Stimulated activated naive CD8-positive, alpha-beta T cell treated with anti-CD3 and anti-CD28 coated beads, Interleukin-15, Interleukin-2, amounts not matched to agents 100 U/mL and 50 U/mL, for 24 hours (primary cell): Measurements from ENCODE around the gene NUTM2E.
"Not testable (repeated sequence)": the region's sequence is repeated elsewhere in the genome, so short reads cannot be mapped to it uniquely, and the experiment has no call there.

Source experiments
- ATAC-seq: fragments of 150-1000 bp; cut with Tn5 transposase; one replicate; pipeline ENCODE4 v1.10.0; 2021
- DNase-seq: peaks from one replicate; pipeline ENCODE4 v3.0.0; 2021

NUTM2E gene

DNA sequence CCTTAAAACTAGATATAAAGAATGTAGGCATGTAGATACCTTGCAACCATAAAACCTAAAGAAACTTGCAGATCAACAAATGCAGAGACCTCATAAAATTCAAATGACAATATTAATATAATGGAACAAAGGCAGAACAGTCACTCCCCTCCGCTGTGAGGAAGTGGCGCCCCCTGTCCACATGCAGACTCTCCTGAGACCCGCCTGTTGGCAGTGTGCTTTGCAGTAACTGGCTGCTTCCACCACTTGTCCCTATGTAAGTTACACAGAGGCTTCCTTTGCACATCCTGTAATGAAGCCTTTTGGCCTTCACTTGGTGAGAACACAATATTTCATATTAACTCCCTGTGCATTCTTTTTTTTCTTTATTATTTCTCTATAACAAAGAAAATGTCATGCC is 36.3 kb downstream of the NUTM2E start:
- not testable (repeated sequence) for ATAC-seq, DNase-seq

DNA sequence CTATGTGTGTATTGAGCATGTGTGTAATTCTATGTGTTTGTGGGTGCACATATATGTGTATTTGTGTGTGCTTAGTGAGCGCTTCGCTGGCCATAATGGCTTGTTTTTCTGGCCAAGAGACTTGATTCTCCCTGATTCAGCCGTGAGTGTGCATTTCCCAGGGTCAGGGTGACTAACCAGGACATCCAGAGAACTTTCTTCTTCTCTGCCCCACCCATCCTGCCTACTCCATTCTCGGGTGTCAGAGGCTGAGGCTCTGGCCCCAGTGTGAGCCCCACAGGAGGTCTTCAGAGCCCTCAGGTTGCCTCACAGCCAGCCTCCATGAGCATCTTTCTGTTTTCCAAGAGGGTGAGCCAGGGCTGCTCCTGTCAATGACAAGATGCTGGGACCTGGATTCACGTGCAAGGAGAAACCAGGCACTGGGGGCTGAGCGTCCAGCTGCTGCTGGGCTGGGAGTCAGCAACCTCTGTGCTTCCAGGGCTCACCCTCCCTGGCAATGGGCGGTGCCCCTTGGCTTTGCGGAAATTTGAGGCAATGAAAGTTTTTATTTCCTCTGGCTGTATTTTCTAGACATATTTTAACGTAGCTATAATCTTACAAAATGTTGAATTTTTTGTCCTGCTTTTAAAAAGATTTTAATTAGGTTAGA is 40.5 kb downstream of the NUTM2E start:
- DNase-seq, ATAC-seq: not testable (repeated sequence)

DNA sequence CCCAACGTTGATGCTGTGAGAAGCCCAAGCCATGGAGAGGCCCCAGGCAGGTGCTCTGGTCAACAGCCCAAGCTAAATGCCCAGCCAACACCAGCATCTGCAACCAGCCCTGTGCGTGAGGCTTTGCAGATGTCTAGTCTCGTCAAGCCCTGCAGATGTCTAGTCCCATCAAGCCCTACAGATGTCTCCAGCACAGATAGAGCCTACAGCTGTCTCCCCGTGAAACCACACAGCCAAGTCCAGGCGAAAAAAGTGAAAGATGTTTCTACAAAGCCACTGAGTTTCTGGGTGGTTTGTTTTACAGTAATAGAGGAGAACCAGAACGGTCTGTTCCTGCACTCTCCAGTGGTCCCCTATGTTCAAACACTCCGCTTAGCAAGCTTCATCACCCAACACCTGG is 41.5 kb downstream of the NUTM2E start:
- not testable (repeated sequence) for ATAC-seq, DNase-seq

DNA sequence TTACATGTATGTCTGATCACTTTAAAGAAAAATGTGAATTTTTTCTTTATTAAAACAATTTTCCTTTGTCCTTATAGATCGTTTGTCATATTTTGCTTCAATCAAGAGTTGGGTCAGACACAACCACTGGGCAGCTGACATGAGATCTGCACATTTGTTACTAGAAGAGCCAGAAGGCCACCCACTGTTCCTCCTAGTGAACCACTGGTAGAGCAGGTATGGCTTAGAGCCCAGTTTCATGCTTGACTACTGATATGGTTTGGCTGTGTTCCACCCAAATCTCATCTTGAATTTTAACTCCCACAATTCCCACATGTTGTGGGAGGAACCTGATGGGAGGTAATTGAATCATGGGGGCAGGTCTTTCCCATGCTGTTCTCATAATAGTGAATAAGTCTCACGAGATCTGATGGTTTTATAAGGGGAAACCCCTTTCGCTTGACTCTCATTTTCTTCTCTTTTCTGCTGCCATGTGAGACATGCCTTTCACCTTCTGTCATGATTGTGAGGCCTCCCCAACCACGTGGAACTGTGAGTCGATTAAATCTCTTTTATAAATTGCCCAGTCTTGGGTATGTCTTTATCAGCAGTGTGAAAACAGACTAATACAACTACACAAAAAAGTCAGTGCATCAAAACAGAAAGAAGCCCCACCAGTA is 43.0 kb downstream of the NUTM2E start:
- ATAC-seq, result peak; percentile 50
- not testable (repeated sequence) for DNase-seq

DNA sequence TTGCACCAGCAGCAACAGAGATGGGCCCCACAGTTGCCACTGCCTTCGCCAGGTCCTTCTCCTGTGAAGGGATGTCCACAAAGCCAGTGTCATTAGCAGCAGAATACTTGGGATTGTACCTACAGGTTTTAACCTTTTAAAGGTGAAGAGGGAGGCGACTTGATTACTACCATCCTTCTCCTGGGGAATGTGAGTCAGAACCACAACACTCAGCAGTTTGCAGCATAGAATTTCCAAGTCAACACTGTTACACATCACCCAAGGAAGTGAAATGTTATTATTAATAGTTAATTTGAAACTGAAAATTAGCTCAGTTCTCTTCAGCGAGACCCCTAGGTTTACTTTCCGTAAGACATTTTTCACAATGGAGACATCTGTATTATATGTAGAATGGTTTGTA is 45.2 kb downstream of the NUTM2E start:
- DNase-seq, result not testable (repeated sequence)
- ATAC-seq, result peak; percentile 88
